Fibroblast of upper back skin (primary cell): ENCODE data around the gene CCDC177.

ENCODE experiments used
- DNase-seq: peaks from one replicate; pipeline ENCODE4 v3.0.0-alpha.2; 2013

CCDC177 gene

GRCh38 chr14:69560826-69561225 lies 13.8 kb downstream of the CCDC177 start:
- no peak for DNase-seq

- DNase-seq: no peak
Measured at GRCh38 chr14:69559581-69560011, 15.1 kb downstream of the CCDC177 start.

GRCh38 chr14:69558774-69559173 lies 15.9 kb downstream of the CCDC177 start:
- DNase-seq: no peak

- peak; percentile 16 for DNase-seq
Measured at GRCh38 chr14:69554500-69554899, 20.2 kb downstream of the CCDC177 start.

- DNase-seq: peak; percentile 72
Measured at GRCh38 chr14:69553252-69553651, 21.4 kb downstream of the CCDC177 start.

GRCh38 chr14:69551511-69551910 lies 23.2 kb downstream of the CCDC177 start:
- no peak for DNase-seq

GRCh38 chr14:69548566-69548965 lies 26.1 kb downstream of the CCDC177 start:
- DNase-seq: no peak

GRCh38 chr14:69547701-69548348 lies 26.8 kb downstream of the CCDC177 start:
- DNase-seq: peak; percentile 26

- peak; percentile 93 for DNase-seq
Measured at GRCh38 chr14:69543341-69544115, 31.1 kb downstream of the CCDC177 start.

GRCh38 chr14:69542311-69542710 lies 32.4 kb downstream of the CCDC177 start:
- no peak for DNase-seq

- DNase-seq: no peak
Measured at GRCh38 chr14:69540654-69541335, 33.9 kb downstream of the CCDC177 start.

- peak; percentile 39 for DNase-seq
Measured at GRCh38 chr14:69539631-69540410, 34.9 kb downstream of the CCDC177 start.

GRCh38 chr14:69538766-69539165 lies 35.9 kb downstream of the CCDC177 start:
- DNase-seq: no peak

GRCh38 chr14:69537900-69538299 lies 36.8 kb downstream of the CCDC177 start:
- no peak for DNase-seq

GRCh38 chr14:69536971-69537370 lies 37.7 kb downstream of the CCDC177 start:
- no peak for DNase-seq

- DNase-seq: peak; percentile 55
Measured at GRCh38 chr14:69535230-69535848, 39.3 kb downstream of the CCDC177 start.

GRCh38 chr14:69532561-69533340 lies 41.9 kb downstream of the CCDC177 start:
- no peak for DNase-seq

GRCh38 chr14:69531135-69531534 lies 43.5 kb downstream of the CCDC177 start:
- DNase-seq: no peak

GRCh38 chr14:69530095-69530494 lies 44.6 kb downstream of the CCDC177 start:
- no peak for DNase-seq

GRCh38 chr14:69529563-69529962 lies 45.1 kb downstream of the CCDC177 start:
- DNase-seq: no peak

- DNase-seq: no peak
Measured at GRCh38 chr14:69528930-69529329, 45.7 kb downstream of the CCDC177 start.

GRCh38 chr14:69528143-69528542 lies 46.5 kb downstream of the CCDC177 start:
- DNase-seq: no peak
